Measurements from ENCODE around the gene AGAP1. TPM values are rescaled to one million over a fixed set of nuclear protein-coding genes. Genes with fewer than 3 reads are reported as not detected.

AGAP1 gene
- total RNA-seq, 3 donors from 2014 or later (not counting 1 experiment from before 2014, with no cell fraction given) = 42.0 to 56.4 (median 45.7) TPM

DNA sequence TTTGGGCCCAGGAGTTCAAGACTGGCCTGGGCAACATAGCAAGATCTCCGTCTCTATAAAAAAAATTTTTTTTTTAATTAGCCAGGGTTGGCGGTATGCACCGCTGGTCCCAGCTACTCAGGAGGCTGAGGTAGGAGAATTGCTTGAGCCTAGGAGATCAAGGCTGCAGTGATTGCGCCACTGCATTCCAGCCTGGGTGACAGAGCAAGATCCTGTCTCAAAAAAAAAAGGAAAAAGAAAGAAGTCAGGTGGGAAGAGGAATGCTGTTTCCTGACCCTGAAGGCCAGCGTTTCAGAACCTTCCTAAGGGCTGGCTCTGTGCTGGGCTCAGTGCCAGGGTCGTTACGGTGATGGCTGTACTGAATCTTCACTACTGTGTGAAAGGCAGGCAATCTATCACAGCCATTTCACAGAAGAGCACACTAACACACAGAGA lies 35.0 kb upstream of the AGAP1 start:
- no peaks in the 10 kb centered on the region for H3K9me3 Mint-ChIP-seq
- intact Hi-C loops (cut with micrococcal nuclease) = no loop called here
- no peaks in the 10 kb centered on the region for H3K27me3 ChIP-seq (ENCODE audit: control insufficient read depth, insufficient read depth, low read length)

DNA sequence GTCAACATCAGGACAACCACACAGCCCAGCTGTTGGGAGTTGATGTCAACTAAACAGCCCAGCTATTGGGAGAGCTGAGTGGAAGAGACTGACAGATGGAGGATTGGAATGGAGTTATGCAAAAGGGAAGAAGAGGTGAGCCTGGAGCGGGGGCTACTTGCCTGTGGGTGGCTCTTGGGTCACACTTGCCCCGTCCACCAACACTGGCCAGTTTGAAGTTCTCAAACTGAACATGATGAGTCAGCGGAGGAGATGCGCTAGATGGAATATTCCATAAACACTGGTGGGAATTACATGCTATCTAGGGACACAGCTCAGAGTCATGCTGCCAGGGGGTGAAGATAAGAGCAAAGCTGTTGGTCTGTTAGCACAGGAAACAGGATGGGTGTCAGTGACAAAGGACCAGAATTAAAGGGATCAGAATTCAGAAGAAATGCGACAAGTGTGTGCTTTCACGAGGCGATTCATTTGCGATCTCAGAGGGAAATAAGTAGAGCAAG lies 33.2 kb upstream of the AGAP1 start:
- Histone ChIP-seq H3K27ac (ENCODE audit: low read length) (no peak overlapping the region), H3K4me3 (ENCODE audit: low read length) (no peak overlapping the region), H3K27me3 (ENCODE audit: control insufficient read depth, insufficient read depth, low read length) (no peaks in the 10 kb centered on the region), H3K4me1 (ENCODE audit: control insufficient read depth, insufficient read depth, low read length) (no peaks in the 10 kb centered on the region), H3K36me3 (ENCODE audit: control insufficient read depth, insufficient read depth, low read length) (no peaks in the 10 kb centered on the region), H3K9me3 (ENCODE audit: control insufficient read depth, insufficient read depth, low read length) (no peaks in the 10 kb centered on the region)
- Mint-ChIP-seq H3K36me3 (no peaks in the 10 kb centered on the region), H3K27ac (no peak overlapping the region), H3K4me3 (no peak overlapping the region), H3K27me3 (ENCODE audit: low read depth in 2 of 2) (peaks cover 20 to 37% of the 10 kb centered on the region in 2 donors), H3K9me3 (no peaks in the 10 kb centered on the region), H3K4me1 (no peaks in the 10 kb centered on the region)
- ATAC-seq = no peak
- 83% methylated on average over 8 of the region's 8 CpGs for WGBS (ENCODE audit: insufficient coverage)
- DNase-seq = no peak
- intact Hi-C loops (cut with micrococcal nuclease) = no loop called here
- TF ChIP-seq, protein P1, sequence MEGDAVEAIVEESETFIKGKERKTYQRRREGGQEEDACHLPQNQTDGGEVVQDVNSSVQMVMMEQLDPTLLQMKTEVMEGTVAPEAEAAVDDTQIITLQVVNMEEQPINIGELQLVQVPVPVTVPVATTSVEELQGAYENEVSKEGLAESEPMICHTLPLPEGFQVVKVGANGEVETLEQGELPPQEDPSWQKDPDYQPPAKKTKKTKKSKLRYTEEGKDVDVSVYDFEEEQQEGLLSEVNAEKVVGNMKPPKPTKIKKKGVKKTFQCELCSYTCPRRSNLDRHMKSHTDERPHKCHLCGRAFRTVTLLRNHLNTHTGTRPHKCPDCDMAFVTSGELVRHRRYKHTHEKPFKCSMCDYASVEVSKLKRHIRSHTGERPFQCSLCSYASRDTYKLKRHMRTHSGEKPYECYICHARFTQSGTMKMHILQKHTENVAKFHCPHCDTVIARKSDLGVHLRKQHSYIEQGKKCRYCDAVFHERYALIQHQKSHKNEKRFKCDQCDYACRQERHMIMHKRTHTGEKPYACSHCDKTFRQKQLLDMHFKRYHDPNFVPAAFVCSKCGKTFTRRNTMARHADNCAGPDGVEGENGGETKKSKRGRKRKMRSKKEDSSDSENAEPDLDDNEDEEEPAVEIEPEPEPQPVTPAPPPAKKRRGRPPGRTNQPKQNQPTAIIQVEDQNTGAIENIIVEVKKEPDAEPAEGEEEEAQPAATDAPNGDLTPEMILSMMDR (IDR thresholded peaks at IDR 0.05) = no peak

More for the DNA sequence above, 35.0 kb upstream of the AGAP1 start:
- Histone ChIP-seq H3K36me3 (ENCODE audit: control insufficient read depth, insufficient read depth, low read length) (no peaks in the 10 kb centered on the region), H3K4me1 (ENCODE audit: control insufficient read depth, insufficient read depth, low read length) (no peaks in the 10 kb centered on the region), H3K9me3 (ENCODE audit: control insufficient read depth, insufficient read depth, low read length) (no peaks in the 10 kb centered on the region), H3K4me3 (ENCODE audit: low read length) (no peak overlapping the region), H3K27ac (ENCODE audit: low read length) (no peak overlapping the region)
- DNase-seq (no peak), ATAC-seq (no peak)
- Mint-ChIP-seq H3K27me3 (ENCODE audit: low read depth in 2 of 2) (peaks cover 17 to 43% of the 10 kb centered on the region in 2 donors), H3K36me3 (no peaks in the 10 kb centered on the region), H3K4me3 (no peak overlapping the region), H3K27ac (no peak overlapping the region), H3K4me1 (no peaks in the 10 kb centered on the region)
- TF ChIP-seq, protein P1 (IDR thresholded peaks at IDR 0.05) = no peak
- 87% methylated on average over 5 of the region's 7 CpGs for WGBS (ENCODE audit: insufficient coverage)

DNA sequence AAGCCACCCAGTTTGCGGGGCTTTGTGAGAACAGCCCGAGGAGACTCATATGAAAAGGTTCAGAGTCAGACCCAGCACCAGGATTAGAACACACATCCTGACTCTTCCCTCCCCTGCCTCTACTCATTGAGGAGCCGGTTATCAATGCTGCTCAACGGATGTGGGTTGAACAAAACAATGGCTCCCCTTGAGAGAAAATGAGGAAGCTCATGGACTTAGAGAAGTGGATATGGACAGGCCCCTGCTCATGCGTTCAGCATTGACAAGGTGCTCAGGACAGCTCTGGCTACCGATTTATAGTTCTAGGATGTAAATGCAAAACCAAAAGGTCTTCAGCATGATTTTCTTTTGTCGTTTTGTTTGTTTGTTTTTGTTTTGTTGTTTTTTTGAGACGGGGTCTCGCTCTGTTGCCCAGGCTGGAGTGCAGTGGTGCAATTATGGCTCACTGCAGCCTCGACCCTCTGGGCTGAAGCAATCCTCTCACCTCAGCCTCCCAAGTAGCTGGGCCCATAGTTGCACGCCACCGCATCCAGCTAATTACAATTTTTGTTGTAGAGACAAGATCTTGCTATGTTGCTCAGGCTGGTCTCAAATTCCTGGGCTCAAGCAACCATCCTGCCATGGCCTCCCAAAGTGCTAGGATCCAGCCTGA lies 32.0 kb upstream of the AGAP1 start:
- no peak overlapping the region for H3K4me3 ChIP-seq (ENCODE audit: low read length)
- H3K4me1 ChIP-seq (ENCODE audit: control insufficient read depth, insufficient read depth, low read length) = no peaks in the 10 kb centered on the region
- DNase-seq (no peak), ATAC-seq (no peak)
- Mint-ChIP-seq H3K9me3 (no peaks in the 10 kb centered on the region), H3K4me1 (no peaks in the 10 kb centered on the region), H3K27ac (no peak overlapping the region), H3K36me3 (no peaks in the 10 kb centered on the region), H3K27me3 (ENCODE audit: low read depth in 2 of 2) (peaks cover 20 to 37% of the 10 kb centered on the region in 2 donors), H3K4me3 (no peak overlapping the region)
- 63% methylated on average over 12 of the region's 12 CpGs for WGBS (ENCODE audit: insufficient coverage)
- TF ChIP-seq, protein P1 (IDR thresholded peaks at IDR 0.05) = no peak
- no peaks in the 10 kb centered on the region for H3K27me3 ChIP-seq (ENCODE audit: control insufficient read depth, insufficient read depth, low read length)
- intact Hi-C loops (cut with micrococcal nuclease) = no loop called here
- H3K36me3 ChIP-seq (ENCODE audit: control insufficient read depth, insufficient read depth, low read length) = no peaks in the 10 kb centered on the region
- H3K27ac ChIP-seq (ENCODE audit: low read length) = no peak overlapping the region
- no peaks in the 10 kb centered on the region for H3K9me3 ChIP-seq (ENCODE audit: control insufficient read depth, insufficient read depth, low read length)

DNA sequence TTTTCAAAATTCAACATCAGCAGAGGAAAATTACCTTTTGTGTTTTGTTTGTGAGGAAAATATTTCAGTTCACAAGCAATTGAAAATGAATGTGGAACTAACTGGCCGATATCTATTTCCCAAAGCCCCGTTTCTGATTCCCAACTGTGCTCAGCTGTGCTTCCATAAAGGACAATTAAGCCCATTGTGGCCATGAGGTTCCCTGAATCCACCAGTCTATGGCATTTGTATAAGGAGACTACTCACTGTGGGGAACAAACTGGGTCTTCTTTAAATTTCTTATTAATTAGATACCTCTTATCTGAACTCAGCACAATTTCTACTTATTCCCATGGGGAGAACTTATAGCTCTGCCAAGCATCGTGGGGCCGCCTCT lies 31.4 kb upstream of the AGAP1 start:
- no peak overlapping the region for H3K27ac ChIP-seq (ENCODE audit: low read length)
- Mint-ChIP-seq H3K36me3 (no peaks in the 10 kb centered on the region), H3K4me1 (no peaks in the 10 kb centered on the region), H3K4me3 (no peak overlapping the region), H3K27me3 (ENCODE audit: low read depth in 2 of 2) (peaks cover 20 to 37% of the 10 kb centered on the region in 2 donors), H3K9me3 (no peaks in the 10 kb centered on the region), H3K27ac (no peak overlapping the region)
- TF ChIP-seq, protein P1 (IDR thresholded peaks at IDR 0.05) = no peak
- H3K4me3 ChIP-seq (ENCODE audit: low read length) = no peak overlapping the region
- 90% methylated on average over 4 of the region's 4 CpGs for WGBS (ENCODE audit: insufficient coverage)
- no peak for DNase-seq
- H3K27me3 ChIP-seq (ENCODE audit: control insufficient read depth, insufficient read depth, low read length) = no peaks in the 10 kb centered on the region
- no peaks in the 10 kb centered on the region for H3K4me1 ChIP-seq (ENCODE audit: control insufficient read depth, insufficient read depth, low read length)
- H3K9me3 ChIP-seq (ENCODE audit: control insufficient read depth, insufficient read depth, low read length) = no peaks in the 10 kb centered on the region
- intact Hi-C loops (cut with micrococcal nuclease) = no loop called here
- no peak for ATAC-seq
- H3K36me3 ChIP-seq (ENCODE audit: control insufficient read depth, insufficient read depth, low read length) = no peaks in the 10 kb centered on the region

Measured in natural killer cell (primary cell).